Measurements from ENCODE around the gene AKR1B1. TPM values are rescaled to one million over a fixed set of nuclear protein-coding genes. Genes with fewer than 3 reads are reported as not detected.

AKR1B1 gene
- total RNA-seq, 1 experiment from 2014 or later = 135 TPM

GRCh38 chr7:134459981-134460380, 1.1 kb upstream of the AKR1B1 start (continued):
- TF ChIP-seq ARID4B (CRISPR knock-in tag; IDR thresholded peaks at IDR 0.05; ENCODE audit: borderline replicate concordance) (no peak), ATF1 (CRISPR knock-in tag; IDR thresholded peaks at IDR 0.05) (no peak)

- Mint-ChIP-seq H3K4me3 (peak overlapping the region; percentile 87), H3K36me3 (peaks cover 14% of the 10 kb centered on the region), H3K27ac (no peak overlapping the region), H3K27me3 (ENCODE audit: low read depth) (peaks cover 19% of the 10 kb centered on the region), H3K9me3 (no peaks in the 10 kb centered on the region), H3K4me1 (peaks cover 25% of the 10 kb centered on the region)
- DNase-seq (ENCODE audit: low spot score) = peak; percentile 74
- CTCF ChIA-PET = interaction anchor here (0.5 to 3.5 kb wide), 15 partner anchors 12 to 752 kb away, joined by 3 to 26 read pairs (median 5); partner anchors contain the start of gene AKR1B10
- TF ChIP-seq MLX (CRISPR knock-in tag; IDR thresholded peaks at IDR 0.05) (0 out of 2 replicates have a peak, but pooled peaks have one; percentile 3), FOXP4 (CRISPR knock-in tag; IDR thresholded peaks at IDR 0.05) (0 out of 2 replicates have a peak, but pooled peaks have one; percentile 12), TEAD1 (CRISPR knock-in tag; IDR thresholded peaks at IDR 0.05) (0 out of 2 replicates have a peak, but pooled peaks have one; percentile 3), HMGXB4 (CRISPR knock-in tag; IDR thresholded peaks at IDR 0.05) (no peak; the same call in 1 of the 2 replicates), NFE2L1 (CRISPR knock-in tag; IDR thresholded peaks at IDR 0.05) (no peak), E2F1 (CRISPR knock-in tag; IDR thresholded peaks at IDR 0.05) (no peak), MAX (CRISPR knock-in tag; IDR thresholded peaks at IDR 0.05) (peak; percentile 13; the same call in 1 of the 2 replicates)
- peak; percentile 68 for ATAC-seq
- POLR2A ChIA-PET = interaction anchor here (1.2 kb wide), 1 partner anchor 22 kb away, joined by 4 read pairs; no protein-coding TSS in a partner anchor
Observed at GRCh38 chr7:134458341-134458805, 527 bp downstream of the AKR1B1 start.

GRCh38 chr7:134457210-134457609, 1.7 kb downstream of the AKR1B1 start:
- DNase-seq (ENCODE audit: low spot score) (no peak), ATAC-seq (no peak)
- Mint-ChIP-seq H3K4me3 (peak overlapping the region; percentile 87), H3K27me3 (ENCODE audit: low read depth) (peaks cover 19% of the 10 kb centered on the region), H3K9me3 (no peaks in the 10 kb centered on the region), H3K4me1 (peaks cover 25% of the 10 kb centered on the region), H3K27ac (no peak overlapping the region), H3K36me3 (peaks cover 14% of the 10 kb centered on the region)
- CTCF ChIA-PET = interaction anchor here (1.1 to 3.5 kb wide), 7 partner anchors 13 to 95 kb away, joined by 3 to 26 read pairs (median 6); partner anchors contain the start of gene AKR1B10
- POLR2A ChIA-PET = no interaction called here
- no peak for TF ChIP-seq MAX (CRISPR knock-in tag; IDR thresholded peaks at IDR 0.05)
- no peak for TF ChIP-seq NR2C2 (CRISPR knock-in tag; IDR thresholded peaks at IDR 0.05)
- TF ChIP-seq FOXP1 (CRISPR knock-in tag; IDR thresholded peaks at IDR 0.05; ENCODE audit: borderline replicate concordance) = no peak
